AG04450 (cell line): ENCODE data around the gene CALM1. TPM values are rescaled to one million over a fixed set of nuclear protein-coding genes. Genes with fewer than 3 reads are reported as not detected.

Source experiments
- CTCF ChIA-PET: fragments of 300-600, 350-600 bp; formaldehyde crosslinking; extraction: SDS; loops from one replicate; lab custom pipeline; 2022; ENCODE audit warnings: antibody characterized with exemption, inconsistent platforms; lab: Charles Lee
- POLR2A ChIA-PET: fragments of 350-600 bp; formaldehyde crosslinking; extraction: SDS; loops from one replicate; lab custom pipeline; 2021; ENCODE audit warnings: antibody characterized with exemption, inconsistent platforms; lab: Yijun Ruan, JAX
- DNase-seq: peaks from one replicate; pipeline ENCODE4 v3.0.0-alpha.2; 2011; ENCODE audit warnings: low read depth, low spot score
- H3K27ac ChIP-seq: one replicate; pipeline ENCODE4 v1.5.1; 2012; ENCODE audit warnings: low read depth, low read length, control low read depth
- H3K27me3 ChIP-seq: one replicate; pipeline ENCODE4 v1.6.0; 2012; ENCODE audit warnings: low read length; ENCODE audit not compliant: control insufficient read depth, insufficient read depth
- H3K4me3 ChIP-seq: 2 replicates; pipeline ENCODE4 v1.5.1; 2011; ENCODE audit warnings: mild to moderate bottlenecking, low read depth, low read length, control low read depth
- H3K9me3 ChIP-seq: 2 replicates; pipeline ENCODE4 v1.5.1; 2012; ENCODE audit warnings: low read length; ENCODE audit not compliant: control insufficient read depth, insufficient read depth
- CTCF ChIP-seq: IDR thresholded peaks from 2 replicates; pipeline ENCODE4 v1.5.1; 2011; ENCODE audit warnings: low read depth, low read length, control low read depth, inconsistent platforms
- polyA plus RNA-seq: library from polyadenylated mRNA; depleted of rRNA; stranded (reverse); fragments of >200 nt; gene quantifications from 2 replicates; pipeline ENCODE4 v1.2.3, GENCODE V29; 2011

Gene CALM1
- polyA plus RNA-seq, 1 experiment: 549 TPM

GRCh38 chr14:90368946-90369721, 27.7 kb upstream of the CALM1 start:
- TF ChIP-seq CTCF: no peak
- CTCF ChIA-PET: interaction anchor here (0.6 to 2.5 kb wide), 6 partner anchors 12 to 617 kb away, joined by 3 to 11 read pairs (median 3); no protein-coding TSS in a partner anchor
- Histone ChIP-seq H3K9me3 (no peaks in the 10 kb centered on the region), H3K27me3 (peaks cover 6% of the 10 kb centered on the region), H3K4me3 (no peak overlapping the region), H3K27ac (no peak overlapping the region)
- DNase-seq: no peak
- POLR2A ChIA-PET: no interaction called here

- ChIA-PET POLR2A (no interaction called here), CTCF (no interaction called here)
- Histone ChIP-seq H3K4me3 (no peak overlapping the region), H3K9me3 (no peaks in the 10 kb centered on the region), H3K27me3 (no peaks in the 10 kb centered on the region), H3K27ac (no peak overlapping the region)
- TF ChIP-seq CTCF: no peak
- DNase-seq: no peak
Measured at GRCh38 chr14:90373887-90374286, 22.9 kb upstream of the CALM1 start.

GRCh38 chr14:90374813-90375212, 22.0 kb upstream of the CALM1 start:
- no peak overlapping the region for H3K27ac ChIP-seq
- H3K9me3 ChIP-seq: no peaks in the 10 kb centered on the region
- H3K4me3 ChIP-seq: no peak overlapping the region
- CTCF ChIA-PET: no interaction called here
- TF ChIP-seq CTCF: no peak
- no peaks in the 10 kb centered on the region for H3K27me3 ChIP-seq
- no peak for DNase-seq
- POLR2A ChIA-PET: interaction anchor here (0.7 to 0.8 kb wide), 2 partner anchors 25 to 200 kb away, joined by 3 read pairs; no protein-coding TSS in a partner anchor

- no peaks in the 10 kb centered on the region for H3K27me3 ChIP-seq
- H3K27ac ChIP-seq: no peak overlapping the region
- POLR2A ChIA-PET: no interaction called here
- H3K9me3 ChIP-seq: no peaks in the 10 kb centered on the region
- no peak for TF ChIP-seq CTCF
- H3K4me3 ChIP-seq: no peak overlapping the region
- no peak for DNase-seq
- CTCF ChIA-PET: no interaction called here
Measured at GRCh38 chr14:90375934-90376333, 20.9 kb upstream of the CALM1 start.

- no peak for TF ChIP-seq CTCF
- Histone ChIP-seq H3K27ac (no peak overlapping the region), H3K4me3 (no peak overlapping the region), H3K9me3 (no peaks in the 10 kb centered on the region), H3K27me3 (no peaks in the 10 kb centered on the region)
- ChIA-PET POLR2A (interaction anchor here (1.2 kb wide), 1 partner anchor 19 kb away, joined by 3 read pairs; the partner anchor contains the start of gene CALM1), CTCF (interaction anchor here (0.7 kb wide), 1 partner anchor 29 kb away, joined by 3 read pairs; no protein-coding TSS in a partner anchor)
- no peak for DNase-seq
Measured at GRCh38 chr14:90378249-90378648, 18.6 kb upstream of the CALM1 start.
